ENCODE data around the gene ERC1. TPM values are rescaled to one million over a fixed set of nuclear protein-coding genes. Genes with fewer than 3 reads are reported as not detected.

The ERC1 gene
- total RNA-seq, 1 experiment from 2014 or later = 12.3 TPM

- TF ChIP-seq, protein P1, sequence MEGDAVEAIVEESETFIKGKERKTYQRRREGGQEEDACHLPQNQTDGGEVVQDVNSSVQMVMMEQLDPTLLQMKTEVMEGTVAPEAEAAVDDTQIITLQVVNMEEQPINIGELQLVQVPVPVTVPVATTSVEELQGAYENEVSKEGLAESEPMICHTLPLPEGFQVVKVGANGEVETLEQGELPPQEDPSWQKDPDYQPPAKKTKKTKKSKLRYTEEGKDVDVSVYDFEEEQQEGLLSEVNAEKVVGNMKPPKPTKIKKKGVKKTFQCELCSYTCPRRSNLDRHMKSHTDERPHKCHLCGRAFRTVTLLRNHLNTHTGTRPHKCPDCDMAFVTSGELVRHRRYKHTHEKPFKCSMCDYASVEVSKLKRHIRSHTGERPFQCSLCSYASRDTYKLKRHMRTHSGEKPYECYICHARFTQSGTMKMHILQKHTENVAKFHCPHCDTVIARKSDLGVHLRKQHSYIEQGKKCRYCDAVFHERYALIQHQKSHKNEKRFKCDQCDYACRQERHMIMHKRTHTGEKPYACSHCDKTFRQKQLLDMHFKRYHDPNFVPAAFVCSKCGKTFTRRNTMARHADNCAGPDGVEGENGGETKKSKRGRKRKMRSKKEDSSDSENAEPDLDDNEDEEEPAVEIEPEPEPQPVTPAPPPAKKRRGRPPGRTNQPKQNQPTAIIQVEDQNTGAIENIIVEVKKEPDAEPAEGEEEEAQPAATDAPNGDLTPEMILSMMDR (conservative IDR thresholded peaks at IDR 0.05; ENCODE audit: low read depth, low read length) = no peak
- TF ChIP-seq EZH2 (IDR thresholded peaks at IDR 0.05; ENCODE audit: low read length, unreplicated experiment) (no peak), EZH2phosphoT487 (IDR thresholded peaks at IDR 0.05; ENCODE audit: borderline replicate concordance, low read length) (no peak)
- POLR2A ChIA-PET (ENCODE audit: unreplicated experiment) = no interaction called here
- Histone ChIP-seq H3K79me2 (ENCODE audit: low read length) (no peaks in the 10 kb centered on the region), H3K4me1 (ENCODE audit: insufficient read depth, low read length) (no peaks in the 10 kb centered on the region), H4K20me1 (ENCODE audit: low read length) (no peaks in the 10 kb centered on the region), H3K4me2 (ENCODE audit: low read length) (no peak overlapping the region), H3K4me3 (ENCODE audit: low read length) (no peak overlapping the region), H3K9ac (ENCODE audit: low read length) (no peak overlapping the region), H3K27ac (ENCODE audit: low read length) (no peak overlapping the region), H3K27me3 (ENCODE audit: low read length) (no peaks in the 10 kb centered on the region), H3K36me3 (ENCODE audit: low read depth, low read length) (no peaks in the 10 kb centered on the region), H2AFZ (ENCODE audit: low read length) (no peak overlapping the region), H3F3A (ENCODE audit: low read length, unreplicated experiment) (no peaks in the 10 kb centered on the region), H3K9me2 (replicated peaks; ENCODE audit: low read length) (no peaks in the 10 kb centered on the region), H3K9me3 (ENCODE audit: low read length) (no peaks in the 10 kb centered on the region)
- CTCF ChIA-PET = no interaction called here
- DNase-seq (no peak), ATAC-seq (no peak)
- intact Hi-C loops (cut with micrococcal nuclease) = no loop called here
- BruUV-seq (replicated peaks) = no TSS peak
These were observed 412.4 kb downstream of the ERC1 start for GRCh38 chr12:1403417-1403816.

GRCh38 chr12:1405619-1406018 lies 414.6 kb downstream of the ERC1 start:
- H3K27ac ChIP-seq (ENCODE audit: low read length) = no peak overlapping the region
- ATAC-seq (no peak), DNase-seq (no peak)
- no peaks in the 10 kb centered on the region for H3K9me2 ChIP-seq (replicated peaks; ENCODE audit: low read length)
- BruUV-seq (replicated peaks) = no TSS peak
- POLR2A ChIA-PET (ENCODE audit: unreplicated experiment) = no interaction called here
- H3K9me3 ChIP-seq (ENCODE audit: low read length) = no peaks in the 10 kb centered on the region
- H3K27me3 ChIP-seq (ENCODE audit: low read length) = no peaks in the 10 kb centered on the region
- H3K4me3 ChIP-seq (ENCODE audit: low read length) = no peak overlapping the region
- CTCF ChIA-PET = no interaction called here
- H3K4me1 ChIP-seq (ENCODE audit: insufficient read depth, low read length) = no peaks in the 10 kb centered on the region
- TF ChIP-seq, protein P1 (conservative IDR thresholded peaks at IDR 0.05; ENCODE audit: low read depth, low read length) = no peak
- TF ChIP-seq EZH2phosphoT487 (IDR thresholded peaks at IDR 0.05; ENCODE audit: borderline replicate concordance, low read length) (no peak), EZH2 (IDR thresholded peaks at IDR 0.05; ENCODE audit: low read length, unreplicated experiment) (no peak)
- H3K9ac ChIP-seq (ENCODE audit: low read length) = no peak overlapping the region
- H3F3A ChIP-seq (ENCODE audit: low read length, unreplicated experiment) = no peaks in the 10 kb centered on the region
- H3K4me2 ChIP-seq (ENCODE audit: low read length) = no peak overlapping the region
- H3K36me3 ChIP-seq (ENCODE audit: low read depth, low read length) = no peaks in the 10 kb centered on the region
- H4K20me1 ChIP-seq (ENCODE audit: low read length) = no peaks in the 10 kb centered on the region
- no peak overlapping the region for H2AFZ ChIP-seq (ENCODE audit: low read length)
- no peaks in the 10 kb centered on the region for H3K79me2 ChIP-seq (ENCODE audit: low read length)
- intact Hi-C loops (cut with micrococcal nuclease) = no loop called here

- ATAC-seq = no peak
- no peak overlapping the region for H3K27ac ChIP-seq (ENCODE audit: low read length)
- POLR2A ChIA-PET (ENCODE audit: unreplicated experiment) = no interaction called here
These were observed 419.8 kb downstream of the ERC1 start for GRCh38 chr12:1410794-1411193.

More at GRCh38 chr12:1410794-1411193, 419.8 kb downstream of the ERC1 start:
- no peaks in the 10 kb centered on the region for H3K9me2 ChIP-seq (replicated peaks; ENCODE audit: low read length)
- no peak for DNase-seq
- no peaks in the 10 kb centered on the region for H3K9me3 ChIP-seq (ENCODE audit: low read length)
- no peak overlapping the region for H3K9ac ChIP-seq (ENCODE audit: low read length)
- H3K4me2 ChIP-seq (ENCODE audit: low read length) = no peak overlapping the region
- no peaks in the 10 kb centered on the region for H3K36me3 ChIP-seq (ENCODE audit: low read depth, low read length)
- H3K4me1 ChIP-seq (ENCODE audit: insufficient read depth, low read length) = no peaks in the 10 kb centered on the region
- H4K20me1 ChIP-seq (ENCODE audit: low read length) = no peaks in the 10 kb centered on the region
- intact Hi-C loops (cut with micrococcal nuclease) = no loop called here
- H3K4me3 ChIP-seq (ENCODE audit: low read length) = no peak overlapping the region
- CTCF ChIA-PET = no interaction called here
- TF ChIP-seq, protein P1 (conservative IDR thresholded peaks at IDR 0.05; ENCODE audit: low read depth, low read length) = no peak
- no peak for TF ChIP-seq EZH2phosphoT487 (IDR thresholded peaks at IDR 0.05; ENCODE audit: borderline replicate concordance, low read length)
- TF ChIP-seq EZH2 (IDR thresholded peaks at IDR 0.05; ENCODE audit: low read length, unreplicated experiment) = no peak
- H3K27me3 ChIP-seq (ENCODE audit: low read length) = no peaks in the 10 kb centered on the region
- H3F3A ChIP-seq (ENCODE audit: low read length, unreplicated experiment) = no peaks in the 10 kb centered on the region
- no peak overlapping the region for H2AFZ ChIP-seq (ENCODE audit: low read length)
- BruUV-seq (replicated peaks) = no TSS peak
- no peaks in the 10 kb centered on the region for H3K79me2 ChIP-seq (ENCODE audit: low read length)
